Measurements from ENCODE around the gene CDH15.

Gene CDH15

GRCh38 chr16:89167425-89167941 lies 4.1 kb upstream of the CDH15 start (continued):
- TF ChIP-seq ELK4 (IDR thresholded peaks at IDR 0.05; ENCODE audit: borderline replicate concordance, low read depth, low read length) (no peak), ZNF324 (tag by site-specific recombination; IDR thresholded peaks at IDR 0.05) (0 out of 2 replicates have a peak, but pooled peaks have one; percentile 26), ZBTB6 (tag by site-specific recombination; IDR thresholded peaks at IDR 0.05) (no peak), ZNF561 (tag by site-specific recombination; IDR thresholded peaks at IDR 0.05; ENCODE audit: borderline replicate concordance) (0 out of 2 replicates have a peak, but pooled peaks have one; percentile 28), ZNF529 (tag by site-specific recombination; IDR thresholded peaks at IDR 0.05; ENCODE audit: insufficient replicate concordance) (no peak), ZNF549 (tag by site-specific recombination; IDR thresholded peaks at IDR 0.05) (no peak), KLF7 (tag by site-specific recombination; IDR thresholded peaks at IDR 0.05; ENCODE audit: borderline replicate concordance) (no peak), ZNF174 (tag by site-specific recombination; IDR thresholded peaks at IDR 0.05) (no peak), ZNF677 (tag by site-specific recombination; IDR thresholded peaks at IDR 0.05) (no peak), ZNF596 (tag by site-specific recombination; IDR thresholded peaks at IDR 0.05) (no peak), PRDM2 (tag by site-specific recombination; IDR thresholded peaks at IDR 0.05; ENCODE audit: borderline replicate concordance) (no peak), KLF10 (tag by site-specific recombination; IDR thresholded peaks at IDR 0.05) (no peak), YY1 (tag by site-specific recombination; IDR thresholded peaks at IDR 0.05) (no peak), ZNF362 (tag by site-specific recombination; IDR thresholded peaks at IDR 0.05) (no peak), ZBTB20 (tag by site-specific recombination; IDR thresholded peaks at IDR 0.05) (peak; percentile 31; the same call in 1 of the 2 replicates), ZNF175 (tag by site-specific recombination; IDR thresholded peaks at IDR 0.05) (no peak), ZNF157 (tag by site-specific recombination; IDR thresholded peaks at IDR 0.05) (no peak), ZFP41 (tag by site-specific recombination; IDR thresholded peaks at IDR 0.05; ENCODE audit: borderline replicate concordance) (no peak), ZNF221 (tag by site-specific recombination; IDR thresholded peaks at IDR 0.05; ENCODE audit: borderline replicate concordance) (no peak), SCRT2 (tag by site-specific recombination; IDR thresholded peaks at IDR 0.05) (no peak), PRDM6 (tag by site-specific recombination; IDR thresholded peaks at IDR 0.05) (no peak), ZSCAN30 (tag by site-specific recombination; IDR thresholded peaks at IDR 0.05) (0 out of 2 replicates have a peak, but pooled peaks have one; percentile 45), ZNF391 (tag by site-specific recombination; IDR thresholded peaks at IDR 0.05; ENCODE audit: borderline replicate concordance, low read depth) (peak; percentile 42; the same call in 1 of the 2 replicates), ZNF664 (tag by site-specific recombination; IDR thresholded peaks at IDR 0.05) (no peak), ZNF155 (tag by site-specific recombination; IDR thresholded peaks at IDR 0.05) (no peak), PRDM1 (tag by site-specific recombination; IDR thresholded peaks at IDR 0.05) (no peak), ZNF302 (tag by site-specific recombination; IDR thresholded peaks at IDR 0.05; ENCODE audit: low read depth) (no peak), ZNF19 (tag by site-specific recombination; IDR thresholded peaks at IDR 0.05; ENCODE audit: low read depth) (no peak)
